Femur (tissue), 1 donor: ENCODE data around the gene DYNC1I2.

ENCODE experiments used
- DNase-seq: peaks from one replicate; pipeline ENCODE4 v3.0.0-alpha.2; 2017

Gene DYNC1I2

GRCh38 chr2:171687287-171688128, at the start of gene DYNC1I2:
TSS of gene DYNC1I2 (plus strand) at chr2:171687469. CDS start at chr2:171690156, 2,687 bp downstream.
- peak; percentile 96 for DNase-seq

- no peak for DNase-seq
Observed at GRCh38 chr2:171651667-171652415, 35.4 kb upstream of the DYNC1I2 start.

GRCh38 chr2:171652416-171652785, 34.9 kb upstream of the DYNC1I2 start:
- no peak for DNase-seq

DNA sequence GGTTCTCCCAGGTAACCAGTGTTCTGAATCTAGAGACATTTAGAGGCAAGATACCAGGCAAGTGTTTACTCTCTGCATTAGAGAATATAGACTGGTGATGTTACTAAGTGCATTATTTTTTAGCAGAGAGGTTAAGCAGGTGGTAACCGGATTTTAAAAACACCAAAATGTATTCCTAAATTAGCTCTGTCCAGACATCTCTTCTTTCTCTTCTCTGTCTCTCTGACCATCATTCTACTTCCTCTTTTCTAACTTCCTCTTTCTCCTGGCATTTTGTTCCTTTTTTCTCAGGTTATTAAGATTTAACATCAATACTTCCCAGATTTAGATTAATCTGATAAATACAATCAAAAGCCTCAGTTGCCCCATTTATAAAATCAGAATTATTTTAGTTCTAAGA, 31.7 kb upstream of the DYNC1I2 start:
- DNase-seq: no peak

DNA sequence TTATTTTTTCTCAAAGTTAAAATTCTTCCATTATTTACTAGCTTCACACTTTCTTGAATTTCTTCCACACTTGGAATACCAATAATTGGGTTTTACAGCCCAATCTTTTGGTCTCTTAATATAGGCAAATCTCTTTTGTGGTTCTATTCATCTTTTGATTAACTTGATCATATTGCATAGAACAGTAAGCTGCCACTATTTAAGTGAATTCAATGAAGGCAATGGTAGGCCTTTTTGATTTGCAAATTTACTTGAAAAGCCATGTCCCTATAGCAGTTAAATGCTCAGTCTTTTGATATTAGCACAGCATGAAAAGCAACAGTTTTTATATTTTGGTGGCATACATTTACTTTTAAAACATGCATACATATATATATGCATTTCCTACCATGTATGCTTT, 20.2 kb upstream of the DYNC1I2 start:
- DNase-seq: no peak

GRCh38 chr2:171668183-171668582, 19.1 kb upstream of the DYNC1I2 start:
- DNase-seq: no peak

GRCh38 chr2:171669121-171669520, 18.1 kb upstream of the DYNC1I2 start:
- DNase-seq: no peak

DNA sequence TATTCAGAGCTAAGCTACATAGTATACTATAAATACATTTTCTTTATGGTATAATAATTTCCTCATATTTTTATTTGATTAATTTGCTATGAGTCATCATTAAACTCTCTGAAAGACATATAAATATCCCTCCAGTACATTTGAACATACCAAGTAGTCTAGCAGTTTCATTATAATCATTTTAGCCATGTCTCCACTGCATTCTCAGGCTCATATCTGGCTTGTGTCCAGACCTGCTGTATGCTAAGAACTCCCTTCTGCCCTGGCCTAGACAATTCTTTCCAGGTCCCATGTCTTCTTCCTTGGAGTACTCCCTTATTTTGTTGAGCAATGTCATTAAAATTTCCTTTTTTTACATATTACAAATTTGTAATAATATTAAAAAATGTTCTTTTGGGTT, 16.6 kb upstream of the DYNC1I2 start:
- DNase-seq: no peak

GRCh38 chr2:171671867-171672266, 15.4 kb upstream of the DYNC1I2 start:
- no peak for DNase-seq

GRCh38 chr2:171673905-171674304, 13.4 kb upstream of the DYNC1I2 start:
- DNase-seq: no peak

GRCh38 chr2:171675810-171676345, 11.4 kb upstream of the DYNC1I2 start:
- DNase-seq: no peak

DNA sequence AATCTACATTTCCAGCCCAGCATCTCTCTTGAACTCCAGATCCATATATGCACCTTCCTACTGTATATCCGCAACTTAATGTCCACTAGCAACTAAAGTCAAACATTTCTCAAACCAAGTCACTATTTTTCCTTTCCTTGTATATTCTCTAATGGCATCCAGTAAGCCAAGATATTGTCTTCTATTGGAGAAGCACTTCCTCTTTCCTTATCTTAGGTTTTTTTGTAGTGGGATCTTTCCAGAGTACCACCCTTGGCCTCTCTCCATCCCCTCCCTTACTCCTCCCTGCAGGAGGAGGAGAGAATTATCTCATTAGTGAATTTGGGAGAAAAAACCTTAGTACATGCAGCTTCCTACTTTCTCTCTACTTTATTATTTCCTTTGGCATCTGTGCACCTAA, 8.7 kb upstream of the DYNC1I2 start:
- DNase-seq: no peak

DNA sequence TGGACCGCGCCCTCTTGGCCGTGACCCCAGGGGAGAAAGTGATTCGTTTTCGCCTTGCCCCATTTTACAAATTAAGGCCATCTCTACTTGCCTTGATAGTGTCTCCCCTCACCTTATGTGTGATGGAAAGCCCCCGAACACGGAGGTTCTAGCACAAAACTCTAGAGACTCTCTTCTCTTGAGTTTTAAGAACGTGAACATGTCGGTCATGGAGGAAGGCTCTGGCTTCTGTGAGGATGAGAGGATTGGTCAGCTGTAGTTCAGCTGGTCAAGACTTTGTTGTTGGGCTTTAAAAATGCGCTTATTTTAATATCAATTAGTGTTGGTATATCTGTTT, 828 bp downstream of the DYNC1I2 start:
- DNase-seq: no peak

- no peak for DNase-seq
Observed at GRCh38 chr2:171692331-171692730, 5.1 kb downstream of the DYNC1I2 start.

GRCh38 chr2:171702781-171703556, 15.7 kb downstream of the DYNC1I2 start:
- DNase-seq: no peak

DNA sequence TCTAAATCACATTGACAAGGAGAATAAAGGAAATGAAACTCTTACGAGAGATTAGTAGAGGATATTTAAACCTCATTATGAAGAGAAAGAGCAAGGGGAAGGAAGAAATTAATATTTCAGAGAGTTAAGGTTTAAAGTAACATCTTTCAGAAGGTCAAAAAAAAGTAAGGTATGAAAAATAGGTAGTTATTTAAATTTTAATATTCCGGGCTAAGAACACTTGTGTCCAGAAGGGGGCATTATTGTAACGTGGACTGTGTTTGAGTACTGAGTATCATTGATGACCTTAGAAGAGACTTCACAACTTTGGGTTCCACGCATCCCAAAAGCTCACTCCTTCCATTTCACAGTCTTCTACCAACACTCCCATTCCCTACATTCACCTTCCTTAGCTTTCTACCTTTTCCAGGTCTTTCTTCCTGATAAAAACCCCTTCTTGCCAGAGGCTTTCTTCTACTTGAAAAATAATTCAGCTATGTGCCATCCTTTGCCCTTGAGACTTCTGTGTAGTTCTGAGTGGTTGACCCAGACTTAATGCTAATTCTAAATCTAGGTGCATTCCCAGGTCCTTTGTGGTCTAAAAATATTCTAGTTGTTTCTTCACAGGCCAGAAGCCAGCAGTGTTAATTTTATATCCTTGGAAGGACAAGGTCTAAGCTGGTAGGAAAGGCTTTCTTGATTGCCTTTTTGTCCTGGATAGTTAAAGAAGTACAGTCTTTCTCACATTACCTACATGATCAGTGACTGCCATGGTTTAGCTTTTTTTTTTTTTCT, 16.5 kb downstream of the DYNC1I2 start:
- no peak for DNase-seq

- no peak for DNase-seq
Observed at GRCh38 chr2:171706152-171706803, 19.0 kb downstream of the DYNC1I2 start.

DNA sequence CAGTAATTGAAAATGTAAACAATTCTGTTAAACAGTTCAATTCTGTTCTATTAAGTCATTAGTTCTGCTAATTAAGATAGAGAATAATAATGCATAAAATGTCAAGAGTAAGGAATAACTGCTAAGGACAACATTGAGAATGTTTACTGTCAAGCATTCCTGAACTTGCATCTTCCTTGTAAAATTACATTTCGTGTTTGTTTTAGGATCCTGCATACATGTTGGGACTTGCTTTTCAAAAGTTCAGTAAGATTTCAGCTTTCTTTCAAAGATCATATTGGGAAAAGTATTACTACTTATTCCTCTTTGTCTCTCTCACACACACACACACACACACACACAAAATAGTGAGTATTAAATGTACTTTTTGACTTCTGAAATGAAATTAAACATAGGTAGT, 20.5 kb downstream of the DYNC1I2 start:
- DNase-seq: no peak

- DNase-seq: no peak
Observed at GRCh38 chr2:171709011-171709685, 21.9 kb downstream of the DYNC1I2 start.

DNA sequence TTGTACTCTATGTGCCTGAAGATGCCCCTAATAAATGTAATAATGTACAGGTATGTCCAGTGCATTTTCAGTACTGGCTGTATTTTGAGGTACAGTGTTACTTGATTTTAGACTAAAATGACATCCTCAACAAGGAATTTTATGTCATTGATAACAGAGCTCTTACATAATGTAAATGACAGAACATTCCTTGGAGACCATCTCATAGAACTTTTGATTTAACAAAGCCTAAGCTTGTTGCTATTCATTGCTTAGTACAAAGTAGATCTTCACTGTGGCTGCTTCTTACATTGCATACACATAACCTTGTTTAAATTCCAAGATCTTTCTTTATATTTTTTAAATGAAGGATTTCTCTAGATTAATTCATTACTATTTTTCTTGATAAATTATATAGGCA, 24.1 kb downstream of the DYNC1I2 start:
- no peak for DNase-seq

DNA sequence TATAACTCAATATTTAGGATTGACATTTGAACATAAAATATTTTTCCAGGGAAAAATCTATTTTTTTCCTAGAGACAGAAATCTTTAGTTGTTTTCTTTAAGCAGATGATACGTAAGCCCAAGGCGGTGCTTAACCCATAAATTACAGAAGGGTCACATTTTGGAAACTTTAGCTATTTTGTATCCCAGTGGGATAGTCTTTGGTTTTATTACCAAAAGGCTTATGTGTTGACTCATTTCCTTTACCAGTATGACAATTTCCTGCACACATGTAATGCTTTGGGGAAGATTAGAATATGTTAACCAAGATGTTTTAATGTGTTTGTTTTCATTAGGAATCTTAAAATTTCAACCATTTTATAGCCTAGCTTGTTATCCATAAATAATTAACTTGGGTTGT, 24.8 kb downstream of the DYNC1I2 start:
- no peak for DNase-seq
